Measurements from ENCODE around the gene RIPOR3. TPM values are rescaled to one million over a fixed set of nuclear protein-coding genes. Genes with fewer than 3 reads are reported as not detected.
A peak's percentile ranks its signal among the peaks of the same experiment; 100 is the strongest.

Gene RIPOR3
- polyA plus RNA-seq, 2 of the 4 experiments (the other 2 are of a cell fraction): 0.03 to 0.06 TPM

GRCh38 chr20:50735813-50736212, 44.5 kb upstream of the RIPOR3 start:
- CTCF ChIA-PET: interaction anchor here (2.3 kb wide), 1 partner anchor 73 kb away, joined by 7 read pairs; no protein-coding TSS in a partner anchor
- TF ChIP-seq JUNB (IDR thresholded peaks at IDR 0.05): peak; percentile 34; the same call in 1 of the 2 replicates
- no peak for TF ChIP-seq PBX3 (IDR thresholded peaks at IDR 0.05)
- 0 out of 2 replicates have a peak, but pooled peaks have one; percentile 27 for TF ChIP-seq FOSL2 (IDR thresholded peaks at IDR 0.05)
- peak; percentile 93 for TF ChIP-seq FOSL2 (CRISPR knock-in tag; IDR thresholded peaks at IDR 0.05)
- TF ChIP-seq GATA3 (IDR thresholded peaks at IDR 0.05; ENCODE audit: borderline replicate concordance): peak; percentile 59; the same call in 1 of the 2 replicates
- POLR2A ChIA-PET: no interaction called here
- Histone ChIP-seq H3K27ac (peak overlapping the region in 1 of 2 experiments; percentile 36; a peak in 2 of 6 replicates), H3K4me1 (peaks cover 74% of the 10 kb centered on the region), H3K4me2 (peak overlapping the region; percentile 85), H3K4me3 (no peak overlapping the region), H3K9me3 (no peaks in the 10 kb centered on the region)
- FAIRE-seq (no peak), DNase-seq (ENCODE audit: low read depth in 1 of 2, low spot score in 1 of 2) (peak in 1 of 2 experiments; percentile 48), ATAC-seq (no peak)

- TF ChIP-seq JUNB (IDR thresholded peaks at IDR 0.05): no peak
- peak in 1 of 2 experiments; percentile 48; a peak in 1 of 4 replicates for TF ChIP-seq CEBPB (IDR thresholded peaks at IDR 0.05)
- TF ChIP-seq CHD4 (IDR thresholded peaks at IDR 0.05; ENCODE audit: borderline replicate concordance): no peak
- TF ChIP-seq HDAC2 (IDR thresholded peaks at IDR 0.05): no peak
- no peak for ATAC-seq
- Histone ChIP-seq H3K4me1 (peaks cover 70% of the 10 kb centered on the region), H3K9me3 (no peaks in the 10 kb centered on the region), H3K4me2 (peak overlapping the region; percentile 85), H3K4me3 (no peak overlapping the region; the same call in 2 of the 3 replicates), H3K27ac (peak overlapping the region; percentile 8 to 54; a peak in 4 of 6 replicates)
- POLR2A ChIA-PET: interaction anchor here (0.8 kb wide), 1 partner anchor 8 kb away, joined by 6 read pairs; no protein-coding TSS in a partner anchor
- no peak for FAIRE-seq
- no peak for DNase-seq (ENCODE audit: low read depth in 1 of 2, low spot score in 1 of 2)
- CTCF ChIA-PET: interaction anchor here (0.7 to 5.9 kb wide), 8 partner anchors 8 to 109 kb away, joined by 3 to 46 read pairs (median 7); no protein-coding TSS in a partner anchor
- 72% methylated on average over 9 of the region's 9 CpGs for WGBS (ENCODE audit: missing lambda C conversion rate)
Observed at GRCh38 chr20:50734730-50735679, 43.7 kb upstream of the RIPOR3 start.

- peak overlapping the region; percentile 85 for H3K4me2 ChIP-seq
- POLR2A ChIA-PET: no interaction called here
- peak overlapping the region; percentile 96 for H3K27ac ChIP-seq
- FAIRE-seq (no peak), ATAC-seq (no peak), DNase-seq (ENCODE audit: low read depth in 1 of 2, low spot score in 1 of 2) (no peak)
- CTCF ChIA-PET: interaction anchor here (0.6 to 5.9 kb wide), 12 partner anchors 9 to 108 kb away, joined by 3 to 46 read pairs (median 7); no protein-coding TSS in a partner anchor
- TF ChIP-seq RNF2 (IDR thresholded peaks at IDR 0.05; ENCODE audit: borderline replicate concordance, low read depth) (no peak), CEBPB (IDR thresholded peaks at IDR 0.05) (peak; percentile 24 to 52; a peak in 2 of 4 replicates)
- peak overlapping the region; percentile 90 for H3K4me3 ChIP-seq
- H3K4me1 ChIP-seq: peaks cover 70% of the 10 kb centered on the region
- WGBS (ENCODE audit: missing lambda C conversion rate): 28% methylated on average over 1 of the region's 1 CpG
- no peaks in the 10 kb centered on the region for H3K9me3 ChIP-seq
Observed at GRCh38 chr20:50733644-50734349, 42.5 kb upstream of the RIPOR3 start.

GRCh38 chr20:50731930-50732690, 40.8 kb upstream of the RIPOR3 start:
- ATAC-seq: peak; percentile 16 to 26; a peak in 3 of 6 replicates
- Histone ChIP-seq H3K27ac (peak overlapping the region; percentile 96), H3K4me2 (peak overlapping the region; percentile 85), H3K4me1 (peaks cover 68% of the 10 kb centered on the region), H3K9me3 (no peaks in the 10 kb centered on the region), H3K4me3 (peak overlapping the region; percentile 90)
- ChIA-PET CTCF (interaction anchor here (0.5 to 5.9 kb wide), 12 partner anchors 9 to 106 kb away, joined by 3 to 46 read pairs (median 4); no protein-coding TSS in a partner anchor), POLR2A (interaction anchor here (0.8 to 1.4 kb wide), 5 partner anchors 9 to 65 kb away, joined by 3 to 8 read pairs (median 5); no protein-coding TSS in a partner anchor)
- DNase-seq (ENCODE audit: low read depth in 1 of 2, low spot score in 1 of 2): peak; percentile 41 to 58
- WGBS (ENCODE audit: missing lambda C conversion rate): 1% methylated on average over 20 of the region's 29 CpGs
- FAIRE-seq: no peak
- TF ChIP-seq HMGXB4 (CRISPR knock-in tag; IDR thresholded peaks at IDR 0.05; ENCODE audit: borderline replicate concordance) (no peak), CEBPB (IDR thresholded peaks at IDR 0.05) (no peak), REST (IDR thresholded peaks at IDR 0.05) (peak; percentile 27; the same call in 1 of the 2 replicates), PHF8 (IDR thresholded peaks at IDR 0.05; ENCODE audit: borderline replicate concordance, low read depth) (peak; percentile 21; the same call in 1 of the 2 replicates)
